NCI-H82 treated with DMSO at 0.1 percent for 48 hours (cell line): Measurements from ENCODE around the gene TTLL8.

Source experiments
- DNase-seq: peaks from one replicate; lab custom pipeline; 2025; ENCODE audit not compliant: unreplicated experiment; lab: John Stamatoyannopoulos, UW

TTLL8 gene

GRCh38 chr22:49969751-49970527 is 88.2 kb downstream of the TTLL8 start:
- no peak for DNase-seq

- no peak for DNase-seq
Measured at GRCh38 chr22:49968831-49969661, 89.1 kb downstream of the TTLL8 start.
